GM18502 (cell line): Measurements from ENCODE around the gene ASTN1.

ENCODE experiments used
- ATAC-seq: cut with Tn5 transposase; IDR thresholded peaks from one replicate; pipeline ENCODE4 v1.9.1; 2021; ENCODE audit warnings: mild to moderate bottlenecking; ENCODE audit not compliant: unreplicated experiment, poor library complexity

Gene ASTN1

DNA sequence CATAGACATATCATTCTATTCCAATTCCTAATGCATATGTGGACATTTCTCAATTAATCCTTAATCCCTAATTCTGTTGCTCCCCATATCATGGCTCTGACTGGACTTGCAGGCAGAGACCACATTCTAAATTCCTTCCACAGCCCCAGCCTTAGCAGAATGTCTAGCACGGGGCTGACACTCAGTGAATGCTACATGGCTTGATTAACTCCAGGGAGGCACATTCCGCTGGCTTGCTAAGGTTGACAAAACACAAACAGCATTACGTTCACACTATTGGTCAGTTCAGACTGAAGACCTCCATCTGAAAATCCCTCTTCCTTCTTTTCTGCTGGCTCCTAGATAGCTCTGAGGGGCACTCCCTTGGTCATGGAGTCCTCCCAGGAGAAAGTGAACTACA lies 119.4 kb downstream of the ASTN1 start:
- no peak for ATAC-seq

DNA sequence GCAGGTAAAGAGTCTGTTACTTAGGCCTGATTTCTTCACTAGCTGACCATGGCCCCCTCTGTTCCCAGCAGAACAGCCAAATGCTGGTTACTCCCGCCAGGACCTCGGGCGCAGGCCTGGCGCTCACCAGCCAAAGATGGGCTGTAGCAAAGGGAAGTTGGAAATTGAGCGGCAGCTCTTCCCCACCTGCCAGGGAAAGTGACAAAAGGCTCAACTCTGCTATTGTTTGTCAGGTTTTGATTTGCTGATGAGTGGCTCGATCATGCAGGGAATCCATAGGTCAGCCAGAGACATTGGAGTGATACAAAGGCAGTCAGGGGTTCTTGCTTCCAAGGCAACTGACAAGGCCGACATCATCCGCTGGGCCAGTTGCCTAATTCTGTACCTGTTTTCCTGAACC lies 120.1 kb downstream of the ASTN1 start:
- no peak for ATAC-seq

DNA sequence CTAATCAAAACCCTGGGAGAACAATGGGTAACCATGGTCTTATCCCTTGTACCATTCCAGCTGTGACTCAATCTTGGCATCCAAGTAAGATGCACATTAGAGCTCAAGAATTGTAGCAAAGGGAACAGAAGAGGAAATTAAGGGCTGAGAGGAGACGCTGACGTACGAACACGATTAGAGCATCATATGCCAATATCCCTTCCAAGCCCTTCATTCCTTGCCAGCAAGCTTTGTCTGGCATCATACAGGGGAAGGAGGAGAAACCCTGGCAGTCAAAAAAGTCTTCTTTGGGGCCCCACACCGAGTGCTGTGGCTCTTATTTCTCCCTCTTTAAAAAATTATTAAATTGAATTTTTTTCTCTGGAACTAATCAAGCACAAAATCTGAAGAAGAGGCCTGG lies 120.9 kb downstream of the ASTN1 start:
- no peak for ATAC-seq

DNA sequence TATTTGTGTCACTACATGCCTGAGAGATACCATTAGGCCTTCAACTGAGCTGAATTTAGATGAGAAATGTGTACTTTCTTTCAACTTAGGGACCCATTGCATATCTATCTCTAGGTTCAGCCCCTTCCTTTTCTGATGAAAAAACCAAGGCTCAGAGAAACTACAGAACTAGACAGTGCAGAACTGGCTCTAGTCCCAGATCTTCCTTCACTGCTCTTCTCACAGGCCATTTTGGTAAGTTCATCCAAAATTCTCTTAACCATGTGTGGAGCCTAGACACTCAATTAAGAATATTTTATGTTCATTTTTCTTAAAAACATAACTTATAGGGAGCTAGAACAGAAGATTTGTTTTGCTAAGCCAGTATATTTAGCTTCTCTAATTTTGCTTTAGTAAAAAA lies 128.9 kb downstream of the ASTN1 start:
- no peak for ATAC-seq

- ATAC-seq, result no peak
Observed at GRCh38 chr1:177033628-177034027, 130.9 kb downstream of the ASTN1 start.

DNA sequence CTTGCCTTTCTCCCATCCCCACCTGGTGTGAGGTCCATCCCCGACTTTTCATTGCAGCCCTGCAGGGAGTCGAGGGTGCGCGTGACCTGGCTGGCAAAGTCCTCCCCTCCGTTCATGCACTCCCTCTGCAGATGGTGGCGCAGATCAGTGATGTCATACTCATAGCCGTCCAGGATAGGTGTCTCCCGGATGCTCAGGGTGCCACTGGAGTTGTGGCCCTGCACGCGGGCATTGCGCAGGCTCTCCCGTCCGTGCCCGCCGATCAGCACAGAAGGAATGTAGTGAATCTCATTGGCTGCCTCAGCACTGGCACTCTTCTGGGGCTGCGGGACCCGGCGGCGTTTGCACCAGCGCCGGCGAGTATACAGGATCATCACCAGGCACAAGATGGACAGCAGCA lies 132.1 kb downstream of the ASTN1 start:
- no peak for ATAC-seq

DNA sequence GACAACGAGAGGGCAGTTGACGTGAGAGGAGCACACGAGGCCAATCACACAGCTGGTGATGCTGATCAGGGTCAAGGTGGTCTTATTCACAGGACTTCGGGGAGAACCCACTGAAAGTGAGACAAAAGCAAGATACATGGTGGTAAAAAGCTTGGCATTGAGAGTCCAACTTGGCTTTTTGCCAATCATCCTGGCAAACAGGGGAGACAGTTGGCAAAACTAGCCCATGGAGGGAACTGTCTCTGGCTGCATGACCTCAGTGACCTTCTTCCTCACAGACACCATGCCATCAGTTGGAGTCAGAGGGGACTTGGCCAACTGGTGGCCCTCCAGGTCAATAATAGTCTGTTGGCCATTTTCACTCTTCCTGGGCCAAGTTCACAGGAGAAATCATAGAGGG lies 139.9 kb downstream of the ASTN1 start:
- no peak for ATAC-seq

DNA sequence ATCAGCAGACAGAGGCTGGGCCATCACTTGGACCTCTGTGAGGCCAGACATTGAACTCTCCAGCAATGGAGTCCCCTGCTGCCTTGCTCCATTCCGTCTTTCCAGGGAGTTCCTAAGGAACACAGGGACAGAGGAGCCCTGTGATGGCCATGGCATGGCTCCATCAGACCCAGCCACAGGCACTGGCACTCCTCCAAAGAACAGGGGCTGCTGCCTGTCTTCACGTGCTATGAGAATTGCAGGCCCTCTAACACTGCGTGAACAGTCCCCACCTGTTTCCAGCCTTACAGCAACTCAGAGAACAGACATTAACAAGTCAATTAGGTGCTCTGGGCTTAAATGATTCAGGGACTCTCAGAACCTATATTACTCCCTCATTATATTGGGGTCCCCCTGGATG lies 140.8 kb downstream of the ASTN1 start:
- no peak for ATAC-seq

DNA sequence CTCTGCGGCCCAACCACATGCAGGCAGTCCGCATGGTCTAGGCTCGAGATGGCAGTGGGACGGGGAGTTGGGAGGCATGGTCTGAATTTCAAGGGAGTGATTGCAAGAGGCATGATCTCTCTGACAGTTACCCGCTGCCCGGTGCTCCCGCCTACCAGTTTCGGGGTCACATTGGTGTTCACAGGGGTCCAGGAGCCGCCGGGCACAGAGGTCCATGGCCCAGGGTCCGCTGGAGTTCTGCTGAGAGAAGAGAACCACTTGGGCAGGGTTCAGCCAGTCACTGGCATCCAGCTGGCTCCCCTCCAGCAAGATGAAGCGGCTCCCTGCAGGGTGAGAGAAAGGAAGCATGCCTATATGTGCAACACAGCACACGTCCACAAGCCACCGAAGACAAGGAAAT lies 141.3 kb downstream of the ASTN1 start:
- no peak for ATAC-seq

GRCh38 chr1:177021687-177022086 lies 142.8 kb downstream of the ASTN1 start:
- no peak for ATAC-seq

DNA sequence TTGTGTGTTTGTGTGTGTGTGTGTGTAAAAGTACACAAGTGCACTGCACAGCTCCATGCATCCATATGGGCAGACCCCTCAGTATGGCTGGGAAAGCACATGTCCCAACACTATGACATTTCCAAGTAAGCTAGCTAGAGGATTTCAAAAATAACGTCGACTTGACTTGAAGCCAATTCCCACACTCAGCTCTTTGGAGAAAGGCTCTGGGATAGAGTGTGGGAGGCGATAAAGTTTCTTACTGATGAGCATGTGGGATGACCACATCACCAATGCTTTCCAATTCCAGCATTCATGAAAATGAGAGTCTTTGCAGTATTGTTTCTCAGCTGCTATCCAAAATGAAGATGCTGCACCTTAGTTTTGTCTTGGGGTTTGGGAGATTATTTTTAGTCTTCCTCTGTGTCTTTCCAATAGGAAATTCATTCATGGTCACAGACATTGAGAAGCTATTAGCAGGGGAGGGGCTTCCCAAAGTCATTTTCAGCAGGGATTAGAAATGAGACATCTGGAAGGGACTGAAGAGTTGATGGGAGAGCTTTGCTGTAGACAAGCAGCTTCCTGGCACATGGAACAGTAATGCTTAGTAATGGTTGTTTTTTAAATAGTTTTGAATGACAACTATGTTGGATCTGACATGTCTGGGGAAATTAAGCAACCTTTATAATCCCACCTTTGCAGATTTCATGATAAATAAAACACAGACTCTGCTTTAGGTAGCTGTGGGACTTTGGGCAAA lies 143.5 kb downstream of the ASTN1 start:
- ATAC-seq, result no peak

- ATAC-seq, result no peak
Observed at GRCh38 chr1:177017287-177017852, 147.1 kb downstream of the ASTN1 start.

DNA sequence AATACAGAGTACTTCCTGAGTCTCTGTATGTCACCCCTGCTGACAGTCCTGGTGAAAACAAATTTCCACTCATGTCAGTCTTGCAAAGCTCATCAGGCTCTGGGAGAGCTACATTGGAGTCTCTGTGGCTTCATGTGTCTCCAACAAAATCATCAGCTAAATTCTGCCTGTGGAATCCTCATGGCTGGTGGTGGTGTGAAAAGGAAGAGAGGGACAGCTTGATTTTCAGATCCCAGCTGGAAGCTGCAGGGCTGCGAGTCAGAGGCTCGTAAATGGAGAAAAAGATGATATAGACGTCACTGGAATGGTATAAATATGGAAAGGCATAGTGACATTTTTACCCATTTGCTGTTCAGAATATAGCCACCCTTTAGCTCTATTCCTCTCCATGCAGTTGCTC lies 150.2 kb downstream of the ASTN1 start:
- no peak for ATAC-seq

DNA sequence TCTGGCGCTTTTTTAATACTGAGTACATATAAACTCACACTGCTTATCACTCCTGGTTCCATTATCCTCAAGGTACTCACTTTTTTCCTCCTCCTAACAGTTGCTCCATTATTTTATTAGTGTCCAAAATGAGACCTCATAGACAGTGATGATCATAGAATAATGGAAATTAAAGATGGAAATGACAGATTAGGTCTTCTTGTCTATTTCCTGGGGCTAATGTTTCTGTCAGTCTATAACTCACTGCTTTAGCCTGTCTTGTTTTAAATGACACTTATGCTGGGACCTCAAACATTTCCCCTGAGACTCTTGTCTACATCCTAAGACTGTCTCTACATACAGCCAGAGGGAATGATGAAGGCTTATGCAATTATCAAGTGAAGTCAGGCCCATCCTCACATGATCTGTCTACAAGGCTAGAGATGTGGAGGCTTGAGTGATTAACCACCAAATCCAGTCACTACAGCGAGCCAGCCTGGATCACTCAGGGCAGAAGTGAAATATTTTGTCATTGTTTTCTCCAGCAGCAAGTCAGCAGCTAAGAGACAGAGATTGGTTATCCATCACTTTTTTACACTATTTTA lies 152.1 kb downstream of the ASTN1 start:
- no peak for ATAC-seq

DNA sequence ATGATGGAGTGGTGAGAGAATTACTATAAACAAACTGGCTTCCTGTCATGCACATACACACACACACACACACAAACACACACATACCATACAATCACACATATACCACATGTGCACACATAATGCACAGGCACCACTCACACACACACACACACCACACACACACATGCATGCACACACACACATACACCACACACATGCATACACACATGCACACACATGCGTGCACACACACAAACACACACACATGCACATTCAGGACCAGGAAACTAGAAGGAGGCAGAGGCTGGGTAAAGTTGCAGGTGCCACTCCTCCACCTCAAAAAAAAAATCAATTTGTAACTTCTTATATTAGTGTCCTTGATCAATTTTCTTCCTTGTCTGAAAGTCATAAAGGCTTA lies 153.0 kb downstream of the ASTN1 start:
- ATAC-seq, result no peak

DNA sequence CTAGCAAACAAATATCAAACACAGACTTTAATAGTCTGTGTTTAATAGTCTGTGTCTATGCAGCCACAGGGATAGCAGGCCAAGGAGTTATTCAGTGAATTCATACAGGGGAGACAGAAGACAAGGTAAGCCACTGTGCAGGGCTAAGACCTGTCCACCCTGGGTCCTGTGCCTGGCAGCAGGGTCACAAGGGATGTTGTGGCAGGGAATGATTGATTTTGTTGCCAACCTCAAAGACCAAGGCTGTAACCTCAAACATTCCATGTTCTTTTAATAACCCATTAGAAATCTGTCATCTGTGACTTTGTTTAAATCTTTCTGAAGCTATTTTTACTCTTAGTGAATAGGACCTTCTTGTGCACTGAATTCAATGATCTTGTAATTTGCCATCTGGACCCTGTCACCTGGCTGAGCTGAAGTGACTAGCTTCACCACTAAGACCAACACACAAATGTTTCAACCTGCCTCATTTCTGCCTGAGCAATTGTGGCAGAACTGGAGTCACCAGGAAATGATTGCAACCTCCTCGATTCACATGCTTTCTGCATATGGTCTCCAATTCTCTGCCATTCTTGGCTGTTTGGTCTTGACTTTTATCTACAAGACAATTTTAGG lies 154.2 kb downstream of the ASTN1 start:
- no peak for ATAC-seq

DNA sequence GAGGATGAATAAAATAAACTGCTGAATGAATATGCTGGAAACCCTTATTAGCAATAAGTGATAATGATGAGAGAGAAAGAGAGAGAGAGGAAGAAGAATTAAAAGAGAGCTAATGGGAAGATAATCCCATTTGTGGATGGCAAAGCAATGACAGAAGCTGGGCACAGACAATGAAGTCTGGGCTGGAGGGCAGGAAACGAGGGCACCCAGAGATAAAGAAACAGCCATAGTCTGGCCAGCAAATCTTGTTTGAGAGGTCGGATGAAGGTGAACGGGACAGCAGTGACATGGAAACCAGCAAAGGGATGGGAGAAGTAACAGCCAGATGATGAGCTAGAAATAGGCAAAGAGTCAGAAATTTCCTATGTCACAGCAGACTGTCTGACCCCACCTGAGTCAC lies 155.9 kb downstream of the ASTN1 start:
- ATAC-seq, result no peak

- no peak for ATAC-seq
Observed at GRCh38 chr1:177007437-177008161, 156.9 kb downstream of the ASTN1 start.

GRCh38 chr1:177002891-177003290 lies 161.6 kb downstream of the ASTN1 start:
- no peak for ATAC-seq

GRCh38 chr1:177001556-177001955 lies 163.0 kb downstream of the ASTN1 start:
- no peak for ATAC-seq
